Caco-2 (cell line): ENCODE results near the gene MGAT3. TPM values are rescaled to one million over a fixed set of nuclear protein-coding genes. Genes with fewer than 3 reads are reported as not detected.

Source experiments
- BruUV-seq: library from RNA; stranded (reverse); fragments of 400-500 nt; replicated peaks from 2 replicates; lab custom pipeline; 2021; lab: Mats Ljungman, UMichigan
- CTCF ChIA-PET: fragments of 300-600 bp; sonication (Branson Sonifier 250); formaldehyde crosslinking; loops from one replicate; lab custom pipeline; 2022; ENCODE audit warnings: antibody characterized with exemption; lab: Charles Lee
- POLR2A ChIA-PET: fragments of 300-600 bp; sonication (Branson Sonifier 250); formaldehyde crosslinking; loops from one replicate; lab custom pipeline; 2022; ENCODE audit warnings: antibody characterized with exemption; lab: Charles Lee
- DNase-seq, 2 experiments: peaks; one replicate each; pipeline versions ENCODE4 v3.0.0 to v3.0.0-alpha.2; 2020 to 2022
- H3K27me3 ChIP-seq: replicated peaks from 2 replicates; pipeline ENCODE4 v1.6.0; 2011; ENCODE audit warnings: low read length; ENCODE audit not compliant: control insufficient read depth, insufficient read depth
- H3K36me3 ChIP-seq: 2 replicates; pipeline ENCODE4 v1.5.1; 2011; ENCODE audit warnings: low read length; ENCODE audit not compliant: control insufficient read depth, insufficient read depth
- H3K4me1 ChIP-seq: fragments of 250-450 bp; sonication (Bioruptor Pico); 2 replicates; pipeline ENCODE4 v1.5.1; 2020; ENCODE audit warnings: mild to moderate bottlenecking
- H3K4me3 ChIP-seq: 2 replicates; pipeline ENCODE4 v1.5.1; 2011; ENCODE audit warnings: low read depth, mild to moderate bottlenecking, control low read depth, low read length
- H3K9me3 ChIP-seq: fragments of 250-450 bp; sonication (Bioruptor Pico); 2 replicates; pipeline ENCODE4 v1.5.1; 2020; ENCODE audit warnings: mild to moderate bottlenecking, moderate library complexity
- H3K27ac Mint-ChIP-seq: one replicate; pipeline ENCODE4 v1.8.0; 2022; ENCODE audit warnings: mixed read lengths; ENCODE audit not compliant: unreplicated experiment
- H3K27me3 Mint-ChIP-seq: one replicate; pipeline ENCODE4 v1.8.0; 2022; ENCODE audit warnings: mixed read lengths; ENCODE audit not compliant: insufficient read depth, unreplicated experiment
- H3K36me3 Mint-ChIP-seq: one replicate; pipeline ENCODE4 v1.8.0; 2022; ENCODE audit warnings: mild to moderate bottlenecking, mixed read lengths; ENCODE audit not compliant: insufficient read depth, unreplicated experiment
- H3K4me1 Mint-ChIP-seq: one replicate; pipeline ENCODE4 v1.8.0; 2022; ENCODE audit warnings: low read depth, mixed read lengths; ENCODE audit not compliant: unreplicated experiment
- H3K4me3 Mint-ChIP-seq: one replicate; pipeline ENCODE4 v1.8.0; 2022; ENCODE audit warnings: mild to moderate bottlenecking, moderate library complexity, mixed read lengths; ENCODE audit not compliant: unreplicated experiment
- H3K9me3 Mint-ChIP-seq: one replicate; pipeline ENCODE4 v1.8.0; 2022; ENCODE audit warnings: mixed read lengths; ENCODE audit not compliant: unreplicated experiment
- intact Hi-C: fragments of 100-400 bp; cut with micrococcal nuclease; formaldehyde crosslinking; loops from one replicate; pipeline ENCODE4 v1.10.0; 2022; ENCODE audit not compliant: unreplicated experiment
- total RNA-seq: library from RNA; stranded (reverse); gene quantifications from 2 replicates; pipeline ENCODE4 v1.2.3, GENCODE V29; 2022
- TF ChIP-seq, protein P1 (sequence below), 2 experiments: fragments of 200-600 bp in 1 of 2; IDR thresholded peaks; 1 replicate in 1 of 2; 2 replicates in 1 of 2; pipeline versions ENCODE4 v1.5.1 to v1.8.0; 2011 to 2022; ENCODE audit warnings: antibody characterized with exemption in 1 of 2, control low read depth in 1 of 2, inconsistent platforms in 1 of 2, low read depth in 1 of 2, low read length in 1 of 2, mild to moderate bottlenecking in 1 of 2, moderate library complexity in 1 of 2; ENCODE audit not compliant: insufficient read depth in 1 of 2, severe bottlenecking in 1 of 2, unreplicated experiment in 1 of 2

MGAT3 gene
- total RNA-seq, 1 experiment from 2014 or later = 16.6 TPM

DNA sequence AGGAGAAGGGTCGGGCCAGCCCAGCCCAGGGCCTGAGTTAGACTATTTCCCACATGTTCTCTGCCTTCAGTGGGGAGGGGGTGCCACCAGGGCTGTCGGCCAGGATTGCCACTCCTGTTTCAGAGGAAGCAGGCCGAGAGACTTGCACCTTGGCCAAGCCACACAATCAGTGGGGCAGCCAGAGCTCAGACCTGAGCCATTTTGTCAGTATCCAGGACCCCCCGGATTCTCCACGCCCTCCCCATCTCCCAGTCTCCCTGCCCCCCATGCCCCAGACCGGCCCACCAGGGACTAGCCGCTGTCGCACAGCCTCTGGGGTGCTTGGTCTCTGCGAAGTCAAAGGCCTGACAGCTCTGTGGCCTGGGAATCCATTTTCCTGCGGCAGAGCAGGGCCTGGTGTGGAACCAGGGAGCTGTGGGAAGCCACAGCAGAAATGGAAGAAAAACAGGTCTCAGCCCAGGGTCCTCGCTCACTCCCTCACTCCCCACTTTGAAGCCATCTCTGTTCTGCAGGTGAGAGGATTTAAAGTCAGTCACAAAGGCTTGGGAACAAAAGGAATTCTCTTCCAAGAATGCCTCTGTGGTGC, 25.5 kb upstream of the MGAT3 start:
- Mint-ChIP-seq H3K27ac (no peak overlapping the region), H3K4me3 (no peak overlapping the region), H3K9me3 (no peaks in the 10 kb centered on the region), H3K4me1 (no peaks in the 10 kb centered on the region), H3K27me3 (no peaks in the 10 kb centered on the region), H3K36me3 (peaks cover 36% of the 10 kb centered on the region)
- ChIA-PET CTCF (interaction anchor here (0.6 kb wide), 1 partner anchor 259 kb away, joined by 3 read pairs; no protein-coding TSS in a partner anchor), POLR2A (no interaction called here)
- H3K4me1 ChIP-seq = peaks cover 19% of the 10 kb centered on the region
- H3K9me3 ChIP-seq = no peaks in the 10 kb centered on the region
- no peak overlapping the region for H3K4me3 ChIP-seq
- no peak for DNase-seq
- no peaks in the 10 kb centered on the region for H3K27me3 ChIP-seq
- H3K36me3 ChIP-seq = no peaks in the 10 kb centered on the region
- TF ChIP-seq, protein P1, sequence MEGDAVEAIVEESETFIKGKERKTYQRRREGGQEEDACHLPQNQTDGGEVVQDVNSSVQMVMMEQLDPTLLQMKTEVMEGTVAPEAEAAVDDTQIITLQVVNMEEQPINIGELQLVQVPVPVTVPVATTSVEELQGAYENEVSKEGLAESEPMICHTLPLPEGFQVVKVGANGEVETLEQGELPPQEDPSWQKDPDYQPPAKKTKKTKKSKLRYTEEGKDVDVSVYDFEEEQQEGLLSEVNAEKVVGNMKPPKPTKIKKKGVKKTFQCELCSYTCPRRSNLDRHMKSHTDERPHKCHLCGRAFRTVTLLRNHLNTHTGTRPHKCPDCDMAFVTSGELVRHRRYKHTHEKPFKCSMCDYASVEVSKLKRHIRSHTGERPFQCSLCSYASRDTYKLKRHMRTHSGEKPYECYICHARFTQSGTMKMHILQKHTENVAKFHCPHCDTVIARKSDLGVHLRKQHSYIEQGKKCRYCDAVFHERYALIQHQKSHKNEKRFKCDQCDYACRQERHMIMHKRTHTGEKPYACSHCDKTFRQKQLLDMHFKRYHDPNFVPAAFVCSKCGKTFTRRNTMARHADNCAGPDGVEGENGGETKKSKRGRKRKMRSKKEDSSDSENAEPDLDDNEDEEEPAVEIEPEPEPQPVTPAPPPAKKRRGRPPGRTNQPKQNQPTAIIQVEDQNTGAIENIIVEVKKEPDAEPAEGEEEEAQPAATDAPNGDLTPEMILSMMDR (IDR thresholded peaks at IDR 0.05; ENCODE audit: insufficient read depth in 1 of 2, low read depth in 1 of 2, low read length in 1 of 2, severe bottlenecking in 1 of 2, unreplicated experiment in 1 of 2) = no peak
- BruUV-seq = no TSS peak
- intact Hi-C loops = no loop called here

DNA sequence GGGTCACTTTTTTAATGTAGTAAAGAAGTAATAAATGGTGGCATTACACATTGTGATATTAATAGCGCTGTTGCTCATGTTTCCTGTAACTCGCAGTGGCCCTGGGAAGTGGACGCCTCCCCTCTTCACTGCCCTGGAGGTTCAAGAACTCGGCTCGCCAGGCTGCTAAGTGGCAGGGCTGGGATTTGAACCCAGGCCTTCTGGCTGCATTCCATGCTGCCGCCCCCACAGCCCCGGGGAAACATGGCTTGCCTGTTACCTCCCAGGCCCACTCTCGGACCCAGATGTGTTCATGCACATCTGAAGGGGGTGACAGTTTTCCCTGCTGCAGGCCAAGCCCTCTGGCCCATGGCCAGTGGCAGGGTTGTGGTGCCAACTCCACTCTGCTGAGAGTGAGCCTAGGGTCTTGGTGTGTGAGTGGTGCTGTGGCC, 25.0 kb upstream of the MGAT3 start:
- TF ChIP-seq, protein P1 (IDR thresholded peaks at IDR 0.05; ENCODE audit: insufficient read depth in 1 of 2, low read depth in 1 of 2, low read length in 1 of 2, severe bottlenecking in 1 of 2, unreplicated experiment in 1 of 2) = no peak
- Mint-ChIP-seq H3K4me1 (no peaks in the 10 kb centered on the region), H3K27me3 (no peaks in the 10 kb centered on the region), H3K9me3 (no peaks in the 10 kb centered on the region), H3K36me3 (peaks cover 35% of the 10 kb centered on the region), H3K27ac (no peak overlapping the region), H3K4me3 (no peak overlapping the region)
- ChIA-PET POLR2A (no interaction called here), CTCF (no interaction called here)
- intact Hi-C loops = no loop called here
- no TSS peak for BruUV-seq
- Histone ChIP-seq H3K4me3 (no peak overlapping the region), H3K9me3 (no peaks in the 10 kb centered on the region), H3K27me3 (no peaks in the 10 kb centered on the region), H3K36me3 (no peaks in the 10 kb centered on the region), H3K4me1 (peaks cover 19% of the 10 kb centered on the region)
- DNase-seq = no peak

GRCh38 chr22:39432361-39432811, 24.4 kb upstream of the MGAT3 start:
- intact Hi-C loops = no loop called here
- Mint-ChIP-seq H3K36me3 (peaks cover 30% of the 10 kb centered on the region), H3K4me1 (no peaks in the 10 kb centered on the region), H3K9me3 (no peaks in the 10 kb centered on the region), H3K27ac (no peak overlapping the region), H3K27me3 (no peaks in the 10 kb centered on the region), H3K4me3 (no peak overlapping the region)
- Histone ChIP-seq H3K4me1 (peaks cover 24% of the 10 kb centered on the region), H3K9me3 (no peaks in the 10 kb centered on the region), H3K36me3 (no peaks in the 10 kb centered on the region), H3K4me3 (no peak overlapping the region), H3K27me3 (no peaks in the 10 kb centered on the region)
- DNase-seq = no peak
- BruUV-seq = no TSS peak
- TF ChIP-seq, protein P1 (IDR thresholded peaks at IDR 0.05; ENCODE audit: insufficient read depth in 1 of 2, low read depth in 1 of 2, low read length in 1 of 2, severe bottlenecking in 1 of 2, unreplicated experiment in 1 of 2) = no peak
- POLR2A ChIA-PET = no interaction called here
- CTCF ChIA-PET = no interaction called here
